ENCODE data around the gene GTF2H3.

Gene GTF2H3

DNA sequence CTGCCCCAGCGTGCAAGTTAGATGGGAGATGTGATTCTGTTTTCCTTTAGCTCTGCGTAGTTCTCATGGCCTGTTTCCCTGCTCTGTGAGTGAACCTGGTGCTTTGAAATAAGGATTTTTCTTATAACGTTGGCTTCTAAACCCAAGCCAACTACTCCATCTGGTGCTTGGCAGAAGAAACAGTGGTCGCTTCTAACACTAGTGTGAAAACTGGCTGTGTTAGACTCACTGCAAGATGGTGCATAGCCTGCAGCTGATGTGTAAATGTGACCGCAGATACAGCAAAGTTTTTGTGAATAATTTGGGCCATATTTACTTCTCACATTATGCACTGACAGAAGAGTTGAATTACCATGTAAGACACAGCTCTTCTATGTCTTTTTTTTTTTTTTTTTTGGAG lies 12.2 kb downstream of the GTF2H3 start:
- DNase-seq = no peak

DNA sequence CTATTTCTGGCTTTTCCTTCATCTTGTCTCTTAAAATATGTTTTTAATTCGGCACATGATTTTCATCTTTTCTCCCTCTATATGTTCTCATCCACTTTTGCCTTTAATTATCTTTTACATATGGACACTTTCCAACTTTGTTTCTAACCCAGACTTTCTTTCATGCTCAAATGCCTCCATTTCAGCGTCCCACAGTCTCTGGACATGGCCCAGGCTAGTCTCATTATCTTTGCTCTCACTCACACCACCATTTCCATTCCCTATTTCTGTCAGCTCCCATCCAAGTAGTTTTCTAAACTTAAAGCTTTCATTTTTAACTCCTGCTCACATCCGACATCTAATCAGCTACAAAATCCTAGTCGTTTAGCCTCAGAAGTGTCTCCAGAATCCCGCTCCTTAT lies 14.8 kb downstream of the GTF2H3 start:
- DNase-seq = no peak

DNA sequence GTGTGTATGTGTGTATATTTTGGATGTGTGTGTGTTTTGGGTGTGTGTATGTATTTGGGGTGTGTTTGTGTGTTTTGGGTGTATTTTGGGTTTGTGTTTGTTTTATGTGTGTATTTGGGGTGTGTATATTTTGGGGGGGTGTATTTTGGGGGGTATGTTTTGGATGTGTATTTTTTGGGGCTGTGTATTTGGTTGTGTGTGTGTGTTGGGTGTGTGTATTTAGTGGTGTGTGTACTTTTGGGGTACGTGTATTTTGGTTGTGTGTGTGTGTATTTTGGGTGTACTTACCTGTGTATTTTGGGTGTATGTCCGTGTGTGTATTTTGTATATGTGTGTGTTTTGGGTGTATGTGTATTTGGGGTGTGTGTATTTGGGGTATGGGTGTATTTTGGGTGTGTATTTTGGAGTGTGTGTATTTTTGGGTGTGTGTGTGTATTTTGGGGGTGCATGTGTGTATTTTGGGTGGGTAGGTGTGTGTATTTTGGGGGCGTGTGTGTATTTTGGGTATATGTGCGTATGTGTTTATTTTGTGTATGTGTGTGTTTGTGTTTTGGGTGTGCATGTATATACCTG lies 20.6 kb downstream of the GTF2H3 start:
- DNase-seq = no peak

DNA sequence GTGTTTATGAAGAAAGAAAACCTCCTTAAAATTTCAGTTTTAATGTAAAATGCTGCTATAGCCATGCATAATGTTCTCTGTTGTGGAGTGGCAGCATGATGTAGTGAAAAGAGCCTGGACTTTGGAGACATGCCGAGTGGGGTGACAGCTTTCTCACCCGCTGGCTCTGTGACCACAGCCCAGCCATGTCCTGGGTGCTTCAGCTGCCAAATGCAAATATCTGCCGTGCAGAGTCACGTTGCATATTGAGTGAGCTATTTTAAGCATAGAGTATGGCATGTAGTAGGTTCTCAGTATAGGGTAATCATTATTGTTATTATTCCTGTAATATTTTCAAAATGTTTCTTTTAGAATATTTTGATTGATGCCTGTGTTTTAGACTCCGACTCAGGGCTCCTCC lies 21.8 kb downstream of the GTF2H3 start:
- no peak for DNase-seq

DNA sequence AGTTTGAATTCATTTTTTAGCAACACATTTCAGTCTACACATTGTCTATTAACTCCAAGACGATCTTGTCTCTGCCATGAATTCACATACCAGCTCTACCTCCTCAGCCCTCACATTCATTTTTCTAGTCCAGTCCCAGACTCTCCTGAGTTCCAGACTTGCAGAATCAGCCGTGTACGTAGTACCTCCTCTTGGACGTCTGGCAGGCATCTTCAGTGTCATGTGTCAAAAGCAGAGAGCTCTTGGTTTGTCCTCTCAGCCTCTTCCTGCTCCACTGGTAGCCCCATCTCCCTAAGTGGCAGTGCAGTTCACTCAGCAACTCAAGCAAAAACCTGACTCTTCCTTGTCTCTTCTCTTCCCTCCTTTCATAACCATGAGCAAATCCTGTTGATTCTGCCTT lies 22.8 kb downstream of the GTF2H3 start:
- DNase-seq = no peak

DNA sequence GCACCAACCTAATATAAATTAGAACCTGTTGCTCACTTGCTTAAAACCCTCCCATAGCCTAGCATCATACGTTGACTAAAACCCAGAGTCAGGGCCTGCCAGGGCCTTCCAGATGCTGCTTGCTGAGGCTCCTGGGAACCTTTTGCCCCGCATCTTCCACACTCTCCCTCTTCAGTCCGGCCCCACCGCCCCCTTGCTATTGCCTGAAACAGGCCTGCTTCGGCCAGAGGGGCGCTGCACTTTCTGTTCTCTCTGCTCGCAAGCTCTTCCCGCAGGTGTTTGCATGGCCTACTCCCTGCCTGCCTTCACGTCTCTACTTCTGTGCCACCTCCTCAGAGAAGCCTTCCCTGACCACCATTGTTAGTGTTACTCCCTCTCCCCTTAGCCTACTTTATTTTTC lies 23.6 kb downstream of the GTF2H3 start:
- DNase-seq = no peak

DNA sequence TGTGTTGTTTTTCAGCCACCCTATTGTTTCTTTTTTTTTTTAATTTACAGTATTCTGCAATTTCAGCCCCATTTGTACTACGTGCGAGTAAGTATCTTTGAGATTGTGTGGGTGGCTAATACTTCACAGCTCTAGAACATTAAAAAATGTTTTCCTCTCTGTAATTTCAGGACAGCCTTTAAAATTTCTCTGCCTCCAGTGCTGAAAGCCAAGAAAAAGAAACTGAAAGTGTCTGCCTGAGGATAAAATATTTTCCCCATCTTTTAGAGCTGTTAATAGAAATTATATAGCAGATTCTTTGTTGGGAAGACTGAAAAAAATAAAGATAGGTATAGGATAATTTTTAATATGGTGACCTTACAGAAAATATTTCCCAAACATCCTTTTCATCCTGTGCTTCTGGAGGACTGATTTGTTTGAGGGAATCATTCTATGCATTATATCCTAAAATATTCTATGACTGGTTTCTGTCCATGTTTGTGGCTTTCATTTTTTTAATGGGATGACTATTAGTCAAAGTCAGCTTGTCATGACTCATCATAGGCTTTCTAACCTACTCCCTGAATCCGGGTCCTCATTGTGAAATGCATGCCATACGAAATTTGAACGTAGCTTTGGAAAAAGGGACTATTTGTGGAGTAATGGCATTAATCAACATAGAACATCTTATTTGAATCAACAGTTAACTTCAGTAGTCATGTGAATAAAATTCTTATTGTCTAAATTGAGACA lies 26.5 kb downstream of the GTF2H3 start:
- DNase-seq = no peak

DNA sequence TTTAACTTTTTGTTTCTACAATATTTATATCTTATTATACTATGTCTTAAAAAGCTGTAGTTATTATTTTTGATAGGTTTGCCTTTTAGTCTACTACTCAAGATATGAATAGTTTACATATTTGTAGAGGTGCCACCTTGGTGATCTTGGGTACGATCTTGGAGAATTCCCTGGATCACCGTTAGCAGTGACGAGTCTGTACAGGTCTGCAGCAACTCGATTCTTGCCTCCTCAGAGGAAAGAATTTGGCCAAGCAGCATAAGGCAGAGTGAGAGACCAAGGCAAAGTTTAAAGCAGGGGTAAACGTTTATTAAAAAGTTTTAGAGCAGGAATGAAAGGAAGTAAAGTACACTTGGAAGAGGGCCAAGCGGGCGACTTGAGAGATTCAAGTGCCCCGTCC lies 34.1 kb downstream of the GTF2H3 start:
- no peak for DNase-seq

DNA sequence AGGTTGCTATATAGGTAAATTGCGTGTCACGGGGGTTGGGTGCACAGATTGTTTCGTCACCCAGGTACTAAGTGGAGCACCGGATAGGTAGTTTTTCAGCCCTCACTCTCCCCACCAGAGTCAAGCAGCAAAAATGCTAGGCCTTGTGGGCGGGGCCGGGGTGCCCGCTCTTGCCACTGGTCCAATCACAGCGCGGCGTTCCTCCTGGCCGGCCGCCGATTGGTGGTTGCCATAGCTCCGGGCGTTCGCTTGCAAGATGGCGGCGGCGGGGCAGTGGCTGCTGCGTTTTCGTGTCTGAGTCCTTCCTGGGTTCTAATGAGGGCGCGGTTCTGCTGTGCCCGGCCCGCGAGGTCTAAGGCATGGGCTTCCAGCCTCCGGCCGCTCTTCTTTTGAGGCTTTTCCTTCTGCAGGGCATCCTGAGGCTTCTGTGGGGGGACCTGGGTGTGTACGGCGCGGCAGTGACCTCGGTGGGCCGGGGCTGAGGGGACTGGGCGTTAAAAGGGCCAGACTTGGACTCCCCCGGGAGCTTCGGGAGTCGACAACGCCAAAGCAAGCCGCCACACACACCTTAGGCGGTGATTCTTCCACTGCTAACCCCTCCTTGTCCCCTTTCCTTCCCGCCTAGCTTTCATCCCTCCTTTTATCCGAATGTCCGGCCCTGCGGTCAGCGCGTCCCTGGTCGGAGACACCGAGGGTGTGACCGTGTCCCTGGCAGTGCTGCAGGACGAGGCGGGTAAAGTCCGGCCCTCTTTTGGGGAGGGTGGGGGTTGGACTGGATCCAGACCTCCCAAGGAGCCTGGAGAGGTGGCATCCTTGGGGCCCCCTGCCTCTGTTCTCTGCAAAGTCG lies 37.5 kb downstream of the GTF2H3 start, which contains the start of gene TCTN2:
Gene TCTN2 (plus strand): TSS at position 232 of the 847 bp plus-strand sequence. CDS start 128 bp downstream, at position 360.
- peak; percentile 86 for DNase-seq

DNA sequence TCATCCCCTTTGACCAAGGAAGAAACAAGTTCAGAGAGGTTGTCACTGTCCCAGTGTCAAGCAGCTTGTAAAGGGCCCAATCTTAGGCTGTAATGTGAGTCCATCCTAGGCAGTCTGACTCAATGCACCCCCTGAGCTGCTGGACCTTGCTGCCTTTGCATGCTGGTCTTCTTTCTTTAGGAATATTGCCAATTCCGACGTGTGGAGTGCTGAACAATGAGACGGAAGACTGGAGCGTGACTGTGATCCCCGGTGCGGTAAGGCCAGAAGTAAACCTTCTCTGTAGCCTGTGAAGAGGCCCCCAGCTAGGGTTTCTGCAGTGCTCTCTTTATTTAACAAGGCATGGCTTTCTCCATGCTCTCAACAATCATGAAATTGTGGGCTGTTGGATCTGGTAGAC lies 38.2 kb downstream of the GTF2H3 start:
- no peak for DNase-seq

DNA sequence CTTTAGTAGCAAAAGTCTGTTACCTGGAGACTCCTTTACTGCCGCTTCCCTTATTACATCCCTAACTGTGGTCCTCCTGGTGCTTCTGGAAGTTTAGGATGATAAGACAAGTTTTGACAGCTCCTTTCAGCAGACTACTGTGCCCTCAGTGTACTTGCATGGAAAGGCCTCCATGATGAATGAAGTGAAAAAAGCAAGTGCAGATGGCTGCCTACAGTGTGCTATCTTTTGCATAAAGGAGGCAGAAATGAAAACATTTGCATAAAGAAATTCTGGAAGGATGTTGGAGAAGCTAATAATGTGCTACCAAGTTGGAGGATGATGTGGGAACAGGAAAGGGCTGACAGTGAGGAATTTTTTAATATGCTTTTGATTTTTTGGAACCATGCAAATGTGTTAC lies 41.8 kb downstream of the GTF2H3 start:
- DNase-seq = no peak

DNA sequence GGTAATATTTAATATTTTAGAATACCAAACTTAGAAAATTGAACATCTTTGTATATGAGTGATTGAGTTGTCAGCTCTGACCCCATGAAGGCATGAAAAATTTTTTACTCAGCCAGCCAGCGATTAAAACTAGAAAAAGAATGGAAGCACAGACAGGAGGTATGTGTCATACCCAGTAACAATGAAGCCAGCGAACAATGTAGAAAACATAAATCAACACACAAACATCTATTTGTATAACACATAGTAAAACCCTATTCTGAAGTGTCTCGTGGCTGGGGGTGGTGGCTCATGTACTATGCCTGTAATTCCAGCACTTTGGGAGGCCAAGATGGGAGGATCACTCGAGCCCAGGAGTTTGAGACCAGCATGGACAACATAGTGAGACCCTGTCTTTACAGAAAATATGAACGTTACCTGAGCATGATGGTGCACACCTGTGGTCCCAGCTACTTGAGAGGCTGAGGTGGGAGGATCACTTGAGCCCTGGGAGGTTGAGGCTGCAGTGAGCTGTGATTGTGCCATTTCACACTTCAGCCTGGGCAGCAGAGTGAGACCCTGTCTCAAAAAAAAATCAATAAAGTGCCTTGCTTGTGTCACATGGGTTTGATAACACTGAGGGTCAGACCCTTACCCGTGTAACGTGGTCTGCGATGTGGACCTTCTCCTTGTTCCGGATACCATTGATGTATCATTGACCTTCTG lies 43.1 kb downstream of the GTF2H3 start:
- DNase-seq = no peak

DNA sequence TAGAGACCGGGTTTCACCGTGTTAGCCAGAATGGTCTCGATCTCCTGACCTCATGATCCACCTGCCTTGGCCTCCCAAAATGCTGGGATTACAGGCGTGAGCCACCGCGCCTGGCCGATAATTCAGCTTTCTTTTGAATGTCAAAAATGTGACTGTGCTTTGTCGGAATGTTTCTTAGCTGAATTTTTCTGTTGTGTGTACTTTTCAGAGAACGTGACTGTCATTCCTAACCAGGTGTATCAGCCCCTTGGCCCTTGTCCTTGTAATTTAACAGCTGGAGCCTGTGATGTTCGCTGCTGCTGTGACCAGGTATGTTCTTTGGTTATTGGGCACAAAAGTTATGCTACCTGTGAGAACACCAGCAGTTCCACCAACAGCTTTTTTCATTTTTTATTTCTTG lies 45.4 kb downstream of the GTF2H3 start:
- DNase-seq = no peak

DNA sequence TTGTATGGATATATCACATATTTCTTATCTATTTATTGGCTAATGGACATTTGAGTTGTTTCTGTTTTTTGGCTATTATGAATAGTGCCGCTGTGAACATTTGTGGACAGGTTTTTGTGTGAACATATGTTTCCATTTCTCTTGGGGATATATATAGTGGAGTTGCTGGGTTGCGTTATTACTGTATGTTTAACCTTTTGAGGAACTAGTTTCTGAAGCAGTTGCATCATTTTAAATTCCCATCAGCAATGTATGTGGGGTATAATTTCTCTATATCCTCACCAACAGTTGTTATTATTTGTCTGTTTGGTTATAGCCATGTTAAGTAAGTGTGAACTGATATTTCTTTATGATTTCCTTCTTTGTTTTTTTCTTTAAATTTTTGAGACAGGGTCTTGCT lies 48.0 kb downstream of the GTF2H3 start:
- no peak for DNase-seq

DNA sequence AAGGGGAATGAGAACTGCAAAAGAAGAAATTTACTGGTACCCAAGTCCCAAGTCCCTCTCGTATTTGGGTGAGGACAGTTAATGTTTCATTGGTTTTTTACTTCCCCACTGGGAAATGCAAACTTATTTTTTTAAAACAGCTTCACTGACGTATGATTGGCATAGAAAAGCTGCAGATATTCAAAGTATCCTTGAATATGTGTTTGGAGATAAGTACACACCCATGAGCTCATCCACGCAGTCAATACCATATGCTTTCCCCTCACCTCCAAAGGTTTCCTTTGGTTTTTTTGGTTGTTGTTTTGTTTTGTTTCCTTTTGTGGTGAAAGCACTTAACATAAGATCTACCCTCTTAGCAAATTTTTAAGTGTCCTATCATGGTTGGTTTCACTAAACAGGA lies 50.3 kb downstream of the GTF2H3 start:
- no peak for DNase-seq

DNA sequence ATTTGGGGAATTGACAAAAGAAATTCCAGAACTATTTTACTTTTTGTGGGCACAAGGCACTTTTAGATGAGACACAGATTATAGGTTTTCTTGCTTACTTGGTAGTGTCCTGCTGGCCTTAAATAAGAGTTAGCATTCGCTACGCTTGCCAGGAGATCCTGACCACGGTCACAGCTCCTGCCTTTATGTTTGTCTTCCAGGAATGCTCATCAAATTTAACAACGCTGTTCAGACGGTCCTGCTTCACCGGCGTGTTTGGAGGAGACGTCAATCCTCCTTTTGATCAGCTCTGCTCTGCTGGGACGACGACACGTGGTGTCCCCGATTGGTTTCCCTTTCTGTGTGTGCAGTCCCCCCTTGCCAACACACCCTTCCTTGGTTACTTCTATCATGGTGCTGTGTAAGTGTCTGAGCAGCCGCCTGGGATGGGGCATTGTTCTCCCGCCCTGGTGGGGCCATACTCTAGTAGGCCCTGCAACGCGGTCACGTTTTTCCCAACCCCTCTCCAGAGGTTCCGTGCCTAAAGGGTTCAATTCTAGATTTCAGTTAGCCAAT lies 53.1 kb downstream of the GTF2H3 start:
- DNase-seq = no peak

DNA sequence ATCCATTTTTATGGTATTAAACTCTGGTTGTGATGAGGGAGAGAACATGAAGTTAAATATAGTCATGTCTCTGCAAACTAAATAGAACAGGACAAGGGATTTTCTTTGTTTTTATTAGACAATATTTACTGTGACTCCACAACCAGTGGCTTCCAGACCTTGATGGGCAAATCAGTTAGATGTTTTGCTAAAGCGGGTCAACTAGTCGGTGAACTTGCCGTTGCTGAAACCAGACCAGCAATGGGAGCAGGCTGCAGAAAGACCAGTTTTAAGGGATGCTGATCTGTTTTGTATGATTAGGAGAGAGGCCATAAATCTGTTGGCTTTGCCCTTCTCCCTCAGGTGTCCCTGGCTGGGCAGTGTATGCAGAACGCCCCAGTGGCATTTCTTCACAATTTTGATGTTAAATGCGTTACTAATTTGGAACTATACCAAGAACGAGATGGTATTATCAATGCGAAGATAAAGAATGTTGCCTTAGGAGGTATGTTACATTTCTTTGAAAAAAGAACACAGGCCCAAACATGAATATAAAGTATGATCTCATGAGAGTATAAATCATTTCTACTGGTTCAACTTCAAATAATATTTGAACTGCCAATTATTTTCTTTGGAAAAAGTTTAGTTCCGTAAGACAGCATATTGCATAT lies 56.7 kb downstream of the GTF2H3 start:
- no peak for DNase-seq

DNA sequence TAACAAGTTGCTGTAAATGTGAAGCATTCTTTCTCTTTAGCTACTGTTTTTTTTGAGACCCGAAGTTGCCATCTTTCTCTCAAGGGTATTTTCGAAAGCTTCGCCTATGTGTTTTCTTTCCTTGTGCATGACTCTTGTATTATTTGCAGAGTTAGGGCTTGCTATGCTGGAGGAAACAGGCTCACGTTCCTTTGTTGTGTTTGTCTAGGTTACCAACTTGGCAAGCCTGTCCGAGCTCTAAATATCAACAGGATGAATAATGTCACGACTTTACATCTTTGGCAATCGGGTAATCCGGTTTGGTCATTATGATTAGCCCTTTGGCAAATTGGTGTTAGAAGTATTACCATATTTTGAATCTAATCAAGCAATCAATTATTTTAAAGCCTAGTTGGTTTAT lies 62.6 kb downstream of the GTF2H3 start:
- DNase-seq = no peak

DNA sequence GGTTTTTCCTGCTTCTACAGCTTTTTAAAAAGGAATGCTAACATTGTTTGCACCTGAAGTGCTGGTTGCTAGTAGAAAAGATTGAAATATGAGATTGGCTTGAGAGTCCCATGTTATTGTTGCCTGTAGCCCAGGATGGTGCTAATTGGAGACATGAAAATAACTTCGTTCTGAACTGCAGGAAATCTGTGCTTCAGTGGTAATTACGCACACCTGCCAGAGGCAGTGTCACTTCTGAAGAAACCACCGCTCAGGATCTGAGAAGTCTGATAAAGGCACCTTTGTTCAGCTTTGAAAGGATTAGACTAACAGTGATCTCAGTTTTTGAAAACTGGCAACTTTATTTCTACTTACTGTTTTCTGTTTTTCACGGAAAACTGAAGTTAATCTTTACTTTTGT lies 63.0 kb downstream of the GTF2H3 start:
- DNase-seq = no peak

DNA sequence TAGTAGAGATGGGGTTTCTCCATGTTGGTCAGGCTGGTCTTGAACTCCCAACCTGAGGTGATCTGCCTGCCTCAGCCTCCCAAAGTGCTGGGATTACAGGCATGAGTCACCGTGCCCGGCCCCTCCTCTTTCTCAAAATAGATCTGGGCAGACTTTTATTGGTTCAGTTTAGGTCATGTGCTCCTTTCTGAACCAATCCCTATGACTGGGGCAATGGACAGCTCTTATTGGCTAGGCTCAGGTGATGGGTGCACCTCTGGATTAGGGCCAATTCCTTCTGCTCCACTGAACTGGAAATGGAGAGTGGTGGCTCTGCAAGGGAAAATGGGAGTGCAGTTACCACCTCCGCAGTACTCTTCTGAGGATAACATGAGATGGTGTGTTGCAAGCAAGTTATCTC lies 72.3 kb downstream of the GTF2H3 start:
- no peak for DNase-seq

DNA sequence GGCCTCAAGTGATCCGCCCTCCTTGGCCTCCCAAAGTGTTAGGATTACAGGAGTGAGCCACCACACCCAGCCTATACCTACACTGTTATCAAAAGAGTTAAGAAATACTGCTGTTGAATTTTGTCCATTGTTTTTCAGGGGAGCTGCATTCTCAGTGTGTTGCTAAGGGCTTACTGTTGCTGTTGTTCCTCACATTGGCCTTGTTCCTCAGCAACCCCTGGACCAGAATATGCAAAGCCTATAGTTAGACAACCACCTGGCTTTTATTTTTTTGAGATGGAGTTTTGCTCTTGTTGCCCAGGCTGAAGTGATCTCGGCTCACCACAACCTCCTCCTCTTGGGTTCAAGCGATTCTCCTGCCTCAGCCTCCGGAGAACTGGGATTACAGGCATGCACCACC lies 73.8 kb downstream of the GTF2H3 start:
- DNase-seq = no peak

All from NCI-H748 treated with DMSO at 0.1 percent for 48 hours (cell line).